GM11168 (cell line): ENCODE results near the gene FARP1.

ENCODE experiments used
- in situ Hi-C: fragments of 300-500 bp; cut with MboI; formaldehyde crosslinking; loops from one replicate; pipeline ENCODE4 v1.12.0; 2022; ENCODE audit warnings: low sequenced_read_pairs; ENCODE audit not compliant: unreplicated experiment

FARP1 gene

DNA sequence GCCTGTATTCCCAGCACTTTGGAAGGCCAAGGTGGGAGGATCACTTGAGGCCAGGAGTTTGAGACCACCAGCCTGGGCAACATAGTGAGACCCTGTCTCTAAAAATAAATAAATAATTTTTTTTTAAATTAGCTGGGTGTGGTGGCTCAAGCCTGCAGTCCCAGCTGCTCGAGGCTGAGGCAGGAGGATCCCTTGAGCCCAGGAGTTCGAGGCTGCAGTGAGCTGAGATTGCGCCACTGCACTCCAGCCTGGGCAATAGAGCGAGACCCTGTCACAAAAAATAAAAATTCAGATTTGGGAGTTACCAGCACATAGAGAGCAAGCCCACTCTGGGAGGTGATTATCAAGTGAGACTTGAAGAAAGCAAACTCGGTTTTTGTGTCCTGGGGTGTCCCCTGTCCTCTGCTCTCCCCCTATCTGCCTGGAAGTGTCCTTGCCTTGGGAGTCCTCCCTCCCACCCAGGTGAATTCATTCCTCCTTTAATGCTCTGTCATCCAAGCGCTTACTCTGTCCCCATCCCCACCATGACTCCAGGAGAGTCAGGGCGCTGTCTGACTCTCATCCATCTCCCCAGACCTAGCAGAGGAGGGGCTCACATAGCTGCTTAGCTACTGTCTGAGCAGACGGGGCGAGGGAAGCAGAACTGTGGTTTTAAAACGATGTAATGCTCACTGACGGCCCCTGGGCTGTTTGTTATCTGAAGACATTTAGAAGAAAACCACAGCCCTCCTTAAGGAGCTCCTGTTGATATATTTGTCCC is 287.3 kb downstream of the FARP1 start:
- in situ Hi-C loops = no loop called here

DNA sequence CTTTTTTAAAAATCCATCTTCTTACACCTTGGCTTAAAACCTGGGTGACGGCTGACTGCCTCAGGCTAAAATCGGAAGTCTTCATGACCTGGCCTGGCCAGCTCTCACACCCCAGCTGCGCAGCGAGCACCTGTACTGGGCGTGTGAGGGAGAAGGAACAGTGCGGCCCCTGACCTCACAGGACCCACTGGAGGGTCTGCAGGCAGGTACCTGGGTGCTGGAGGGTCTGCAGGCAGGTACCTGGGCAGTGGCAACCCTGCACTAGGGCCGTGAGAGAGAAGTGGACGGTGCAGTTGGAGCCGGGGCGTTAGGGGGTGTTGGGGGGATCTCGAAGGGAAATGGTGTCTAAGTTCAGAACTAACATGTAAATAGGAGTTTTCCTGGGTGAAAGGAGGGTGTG is 289.7 kb downstream of the FARP1 start:
- in situ Hi-C loops = no loop called here

DNA sequence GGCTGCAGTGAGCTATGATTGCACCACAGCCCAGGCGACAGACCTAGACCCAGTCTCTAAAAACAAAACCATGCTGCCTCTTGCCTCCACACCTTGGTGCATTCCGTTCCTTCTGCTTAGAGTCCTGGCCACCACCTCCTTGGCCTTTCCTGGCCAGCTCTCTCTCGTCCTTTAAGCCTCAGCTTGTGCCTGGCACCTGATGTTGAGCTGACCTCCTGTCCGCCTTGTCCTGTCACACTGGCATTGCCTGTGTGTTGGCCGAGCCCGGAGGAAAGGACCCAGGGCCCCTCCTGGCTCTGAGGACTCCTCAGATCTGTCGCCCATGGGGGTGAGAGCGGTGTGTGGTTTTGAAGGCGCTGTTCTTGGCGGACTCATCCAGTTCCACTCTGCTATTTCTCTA is 290.8 kb downstream of the FARP1 start:
- in situ Hi-C loops = no loop called here

DNA sequence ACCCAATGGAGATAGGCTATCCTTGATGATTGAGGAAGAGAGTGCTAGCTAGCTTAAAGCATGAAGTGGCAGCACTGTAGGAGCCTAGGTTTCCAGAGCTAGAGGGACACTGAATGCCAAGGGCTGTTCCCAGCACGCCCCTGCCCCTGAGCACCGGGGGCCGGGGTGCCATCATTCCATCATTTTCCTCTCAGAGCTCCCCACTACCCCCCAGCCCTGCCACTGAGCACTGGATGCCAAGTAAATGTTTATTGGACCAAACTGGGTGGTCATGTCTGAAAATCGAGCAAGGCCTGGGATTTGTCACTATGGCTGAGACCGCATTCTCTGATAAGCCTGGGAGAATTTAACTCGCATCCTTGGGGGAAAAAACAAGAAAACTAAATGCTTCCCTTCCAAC is 291.2 kb downstream of the FARP1 start:
- in situ Hi-C loops = no loop called here

DNA sequence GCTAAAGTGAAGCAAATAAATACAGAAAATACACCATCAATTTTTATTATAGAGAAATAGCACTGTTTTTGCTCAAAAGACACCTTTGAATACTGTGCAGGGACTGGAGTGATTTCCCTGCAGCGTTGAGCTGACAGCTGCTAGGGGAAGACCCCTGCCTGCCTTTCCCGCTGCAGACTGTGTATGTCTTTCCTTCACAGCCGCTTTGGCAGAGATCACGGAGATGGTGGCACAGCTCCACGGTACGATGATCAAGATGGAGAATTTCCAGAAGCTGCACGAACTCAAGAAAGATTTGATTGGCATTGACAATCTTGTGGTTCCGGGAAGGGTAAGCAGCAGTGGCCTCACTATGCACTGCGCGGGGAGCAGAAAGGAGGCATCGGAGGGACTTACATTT is 292.5 kb downstream of the FARP1 start:
- in situ Hi-C loops = no loop called here

DNA sequence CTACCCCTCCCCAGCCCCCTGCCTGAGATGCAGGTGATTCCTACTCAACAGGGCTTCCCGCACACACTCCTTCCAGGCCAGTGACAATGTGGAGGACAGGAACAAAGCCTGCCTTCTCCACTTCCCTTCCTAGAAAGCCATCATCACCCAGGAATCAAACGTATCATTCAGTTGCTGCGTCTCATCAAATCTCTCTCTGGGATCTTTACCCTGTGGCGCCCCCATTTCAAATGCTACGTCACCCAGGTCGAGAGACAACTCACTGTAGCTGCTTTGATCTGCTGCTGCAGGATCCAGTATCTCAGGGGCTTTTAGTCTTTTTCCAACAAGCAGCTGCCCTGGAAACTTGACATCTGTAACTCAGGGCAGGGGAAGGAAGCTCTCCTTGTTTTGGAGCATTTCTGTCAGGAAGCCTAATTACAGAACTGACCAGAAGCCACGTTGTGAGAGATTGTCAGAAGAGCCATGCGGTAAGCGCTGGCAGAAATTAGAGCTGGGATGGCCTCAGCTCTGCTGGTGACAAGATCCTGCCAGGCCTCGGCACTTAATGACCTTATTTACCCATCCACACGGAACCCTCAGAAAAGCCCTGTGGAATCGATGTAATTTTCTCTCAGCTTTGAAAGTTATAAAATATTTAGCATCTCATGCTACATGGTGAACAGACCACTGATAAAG is 293.5 kb downstream of the FARP1 start:
- in situ Hi-C loops = no loop called here

DNA sequence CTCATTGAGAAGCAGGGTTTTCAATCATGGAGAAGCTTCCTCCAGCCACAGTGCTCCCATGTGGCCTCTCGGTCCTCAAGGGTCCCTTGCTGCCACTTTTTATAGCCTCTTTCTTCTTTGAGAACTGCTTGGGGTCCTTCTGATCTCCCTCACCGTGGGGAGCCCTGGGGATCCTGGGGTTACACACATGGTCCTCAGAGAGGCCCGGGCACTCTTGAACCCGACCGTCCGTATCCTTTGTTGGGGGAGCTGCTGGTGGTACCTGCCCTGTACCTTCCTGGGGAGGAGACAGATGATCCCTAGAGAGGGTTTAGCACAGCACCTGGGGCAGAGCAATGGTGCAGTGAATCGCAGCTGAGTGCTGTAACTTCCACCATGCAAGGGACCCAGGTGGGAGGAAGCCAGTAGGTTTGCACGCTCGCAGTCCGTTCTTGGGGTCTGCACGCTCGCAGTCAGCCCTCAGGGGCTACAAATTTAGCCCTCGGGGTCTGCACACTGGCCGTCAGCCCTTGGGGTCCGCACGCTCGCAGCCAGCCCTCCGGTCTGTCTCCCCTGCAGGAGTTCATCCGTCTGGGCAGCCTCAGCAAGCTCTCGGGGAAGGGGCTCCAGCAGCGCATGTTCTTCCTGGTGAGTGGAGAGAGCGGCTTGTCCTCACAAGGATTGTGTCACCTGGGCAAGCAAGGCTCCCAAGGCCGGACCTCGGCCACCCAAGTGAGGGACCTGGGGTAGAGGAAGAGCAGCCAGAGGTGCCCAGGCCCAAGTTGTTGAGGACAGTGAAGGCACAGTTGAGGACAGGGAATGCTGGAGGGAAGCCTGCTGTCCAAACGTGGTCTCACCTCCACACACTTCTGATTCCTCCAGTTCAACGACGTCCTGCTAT is 295.6 kb downstream of the FARP1 start:
- in situ Hi-C loops = no loop called here

DNA sequence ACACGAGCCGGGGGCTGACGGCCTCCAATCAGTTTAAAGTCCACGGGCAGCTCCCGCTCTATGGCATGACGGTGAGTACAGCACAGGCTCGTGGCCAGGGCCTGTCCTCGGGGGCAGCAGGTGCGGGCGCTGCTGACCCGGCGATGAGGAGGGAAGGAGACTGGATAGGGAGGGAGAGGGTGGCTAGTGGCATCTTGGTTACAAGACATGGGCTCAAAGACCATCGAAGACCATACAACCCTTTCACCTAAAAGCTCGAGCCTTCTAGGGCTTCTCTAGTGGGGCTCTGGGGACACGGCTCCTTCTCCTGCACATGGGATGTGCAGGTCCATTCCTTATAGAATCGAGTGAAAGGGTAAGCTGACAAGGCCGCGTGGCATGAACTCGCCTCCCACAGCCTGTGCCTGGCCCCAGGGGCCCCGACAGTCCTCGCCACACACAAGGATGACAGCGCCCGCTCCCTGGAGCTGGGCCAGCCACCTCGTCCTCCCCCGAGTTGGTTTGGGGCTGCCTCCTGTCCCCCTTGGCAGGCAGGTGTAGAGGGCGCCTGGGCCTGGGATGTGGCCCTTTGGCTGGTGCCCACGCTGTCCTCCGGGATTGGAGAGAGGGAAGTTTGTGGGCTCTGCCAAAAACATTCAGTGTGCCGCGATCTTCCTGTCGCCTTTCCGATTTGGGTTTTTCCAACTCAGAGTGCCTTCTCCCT is 296.4 kb downstream of the FARP1 start:
- in situ Hi-C loops = no loop called here

DNA sequence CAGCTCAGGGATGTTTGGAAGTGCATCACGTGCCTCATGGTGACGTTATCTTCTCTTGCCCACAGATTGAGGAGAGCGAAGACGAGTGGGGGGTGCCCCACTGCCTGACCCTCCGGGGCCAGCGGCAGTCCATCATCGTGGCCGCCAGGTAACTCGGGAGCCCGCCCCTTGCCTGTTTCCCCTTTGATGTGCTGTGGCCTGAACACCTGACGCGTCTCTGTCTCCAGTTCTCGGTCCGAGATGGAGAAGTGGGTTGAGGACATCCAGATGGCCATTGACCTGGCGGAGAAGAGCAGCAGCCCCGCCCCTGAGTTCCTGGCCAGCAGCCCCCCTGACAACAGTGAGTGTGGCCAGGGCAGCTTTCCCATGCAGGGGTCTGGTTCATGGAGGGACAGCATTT is 297.0 kb downstream of the FARP1 start:
- in situ Hi-C loops = no loop called here

DNA sequence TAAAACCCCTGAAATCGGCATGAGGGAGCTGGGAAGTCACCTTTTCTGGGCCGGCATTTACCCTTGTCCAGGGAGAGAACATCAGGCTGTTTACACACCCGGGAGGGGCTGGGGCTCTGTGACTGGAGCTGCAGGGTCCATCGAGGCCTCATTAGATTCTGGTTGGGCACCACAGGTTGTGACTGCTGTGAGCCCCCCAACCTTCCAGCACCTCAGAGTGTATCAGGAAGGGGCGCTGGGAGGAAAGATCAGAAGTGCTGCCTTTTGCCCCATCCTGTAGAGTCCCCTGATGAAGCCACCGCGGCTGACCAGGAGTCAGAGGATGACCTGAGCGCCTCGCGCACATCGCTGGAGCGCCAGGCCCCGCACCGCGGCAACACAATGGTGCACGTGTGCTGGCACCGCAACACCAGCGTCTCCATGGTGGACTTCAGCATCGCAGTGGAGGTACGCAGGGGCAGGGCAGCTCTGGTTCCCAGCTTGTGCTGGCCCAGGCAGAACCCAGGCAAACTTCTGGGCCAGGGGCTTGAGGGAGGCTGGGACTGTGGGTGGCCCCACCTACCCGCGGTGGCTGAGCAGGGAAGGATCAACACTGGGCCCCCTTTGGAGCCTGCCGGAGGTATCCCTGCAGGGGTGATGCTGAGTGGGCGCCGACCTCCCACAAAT is 297.6 kb downstream of the FARP1 start:
- in situ Hi-C loops = no loop called here

DNA sequence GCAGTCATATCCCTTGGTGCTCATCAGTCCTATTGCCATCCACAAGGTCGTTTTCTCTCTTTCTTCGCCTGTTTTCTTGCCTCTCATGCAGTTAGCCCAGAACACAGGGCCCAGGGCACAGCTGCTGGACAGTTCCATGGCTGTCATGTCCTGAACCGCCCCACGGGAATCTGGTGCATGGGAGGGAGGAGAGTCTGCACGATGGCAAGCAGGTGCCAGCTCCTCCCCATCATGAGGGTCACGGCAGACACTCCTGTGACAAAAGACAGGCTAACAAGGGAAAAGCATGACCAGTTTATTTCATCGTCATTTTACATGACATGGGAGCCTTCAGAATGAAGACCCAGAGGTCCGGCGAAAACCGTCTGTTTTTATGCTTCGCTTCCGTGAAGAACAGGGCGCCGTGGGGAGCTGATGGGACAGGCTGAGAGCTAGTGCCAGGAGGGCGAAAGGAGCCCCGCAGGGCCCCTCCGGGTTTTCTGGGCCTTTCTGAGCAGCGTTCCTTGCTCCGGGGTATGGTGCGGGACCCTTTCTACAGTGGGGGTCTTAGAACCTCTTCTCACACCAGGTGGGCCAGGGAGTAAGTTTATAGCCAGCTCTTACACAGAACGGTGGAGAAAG is 298.3 kb downstream of the FARP1 start:
- in situ Hi-C loops = no loop called here

DNA sequence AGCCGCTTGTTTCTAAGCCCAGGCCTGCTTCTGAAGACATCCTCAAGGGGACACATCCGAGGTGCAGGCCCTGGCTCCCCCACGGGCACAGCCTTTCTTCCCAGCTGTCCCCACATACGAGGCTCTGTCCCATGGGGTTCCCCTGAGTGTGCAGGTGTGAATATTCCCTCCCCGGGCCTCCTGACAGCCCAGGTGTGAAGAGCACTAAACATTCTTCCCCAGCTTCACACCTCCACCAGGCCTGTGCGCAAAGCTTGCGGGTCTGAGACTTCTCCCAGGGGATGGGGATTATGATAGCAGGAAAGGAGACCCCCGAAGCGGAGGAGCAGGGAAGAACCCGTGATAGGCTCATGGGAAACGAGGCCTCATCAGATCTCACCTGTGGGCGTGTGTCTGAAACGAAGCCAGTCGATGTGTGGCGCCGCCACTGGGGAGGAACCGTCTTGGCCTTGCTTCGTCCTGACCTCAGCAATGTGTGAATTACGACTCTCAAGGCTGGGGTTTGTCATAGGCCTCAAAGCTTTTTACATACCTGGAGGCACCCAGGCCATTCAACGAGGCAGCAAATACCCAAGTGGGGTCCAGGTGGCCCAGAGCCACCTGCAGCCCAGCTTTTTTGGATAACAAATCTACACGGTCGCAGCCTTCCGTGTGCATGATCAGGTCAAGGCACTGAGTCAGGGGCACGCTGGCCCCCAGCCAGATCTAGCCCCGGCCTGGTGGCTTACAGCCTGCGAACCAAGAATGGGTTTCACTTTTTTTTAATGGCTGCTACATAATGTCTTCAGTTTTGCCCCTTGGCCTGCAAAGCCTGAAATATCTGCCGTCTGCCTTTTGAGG is 299.7 kb downstream of the FARP1 start:
- in situ Hi-C loops = no loop called here

DNA sequence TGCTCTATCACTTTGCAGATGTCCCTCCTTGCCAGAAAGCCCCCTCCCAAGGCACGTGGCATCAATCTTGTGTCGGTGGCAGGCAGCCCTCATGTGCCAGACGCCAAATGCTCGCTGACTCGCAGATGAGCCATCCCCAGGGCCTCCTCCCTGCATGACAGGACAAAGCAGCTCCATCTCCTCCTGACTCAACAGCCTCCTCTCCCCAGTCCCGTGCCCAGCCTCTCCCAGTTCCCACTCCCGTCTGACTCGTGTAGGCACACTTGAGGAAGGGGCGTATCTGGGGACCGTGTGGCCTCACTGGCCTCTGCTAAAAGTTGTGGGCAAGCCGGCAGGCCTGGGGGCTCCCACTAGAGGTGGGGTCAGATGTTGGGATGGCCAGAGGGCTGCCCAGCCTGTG is 300.4 kb downstream of the FARP1 start:
- in situ Hi-C loops = no loop called here

DNA sequence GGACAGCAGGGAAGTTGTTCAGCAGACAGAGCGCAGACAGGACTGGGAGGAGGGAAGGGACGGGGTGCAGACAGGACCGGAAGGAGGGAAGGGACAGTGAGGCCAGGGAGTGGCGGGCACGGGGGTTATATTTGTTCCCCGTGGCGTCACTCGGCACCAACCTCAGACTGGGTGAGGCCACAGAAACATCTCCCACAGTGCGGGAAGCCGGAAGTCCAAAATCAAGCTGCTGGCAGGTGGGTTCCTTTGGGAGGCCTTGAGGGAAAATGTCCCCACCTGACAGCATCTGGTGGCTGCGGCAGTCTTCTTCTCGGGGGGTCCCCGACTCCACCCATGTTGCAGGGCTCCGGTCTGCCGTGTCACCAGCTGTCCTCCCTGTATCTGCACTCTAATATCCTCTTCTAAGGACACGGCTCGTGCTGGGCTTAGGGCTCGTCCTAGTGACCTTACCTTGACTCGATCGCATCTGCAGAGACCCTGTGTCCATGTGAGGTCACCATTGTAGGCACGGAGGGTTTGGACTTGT is 301.0 kb downstream of the FARP1 start:
- in situ Hi-C loops = no loop called here

DNA sequence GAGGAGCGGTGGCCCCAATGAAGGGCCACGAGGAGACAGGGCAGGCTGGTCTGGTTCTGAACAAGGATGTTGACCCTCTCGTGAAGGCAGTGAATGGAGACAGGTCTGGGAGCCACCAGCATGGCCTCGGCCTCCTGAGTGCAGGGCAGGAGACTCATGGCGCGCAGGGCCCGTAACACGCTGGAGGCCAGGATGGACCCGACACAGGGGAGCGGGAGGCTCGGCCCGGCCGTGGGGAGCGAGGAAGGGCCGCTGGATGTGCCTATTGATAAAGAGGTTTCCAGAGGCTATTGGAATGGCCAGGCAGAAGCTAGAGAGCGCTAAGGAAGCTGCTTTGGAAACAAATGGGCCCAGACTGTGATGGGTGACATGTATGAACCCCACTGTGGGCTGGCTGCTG is 301.5 kb downstream of the FARP1 start:
- in situ Hi-C loops = no loop called here

DNA sequence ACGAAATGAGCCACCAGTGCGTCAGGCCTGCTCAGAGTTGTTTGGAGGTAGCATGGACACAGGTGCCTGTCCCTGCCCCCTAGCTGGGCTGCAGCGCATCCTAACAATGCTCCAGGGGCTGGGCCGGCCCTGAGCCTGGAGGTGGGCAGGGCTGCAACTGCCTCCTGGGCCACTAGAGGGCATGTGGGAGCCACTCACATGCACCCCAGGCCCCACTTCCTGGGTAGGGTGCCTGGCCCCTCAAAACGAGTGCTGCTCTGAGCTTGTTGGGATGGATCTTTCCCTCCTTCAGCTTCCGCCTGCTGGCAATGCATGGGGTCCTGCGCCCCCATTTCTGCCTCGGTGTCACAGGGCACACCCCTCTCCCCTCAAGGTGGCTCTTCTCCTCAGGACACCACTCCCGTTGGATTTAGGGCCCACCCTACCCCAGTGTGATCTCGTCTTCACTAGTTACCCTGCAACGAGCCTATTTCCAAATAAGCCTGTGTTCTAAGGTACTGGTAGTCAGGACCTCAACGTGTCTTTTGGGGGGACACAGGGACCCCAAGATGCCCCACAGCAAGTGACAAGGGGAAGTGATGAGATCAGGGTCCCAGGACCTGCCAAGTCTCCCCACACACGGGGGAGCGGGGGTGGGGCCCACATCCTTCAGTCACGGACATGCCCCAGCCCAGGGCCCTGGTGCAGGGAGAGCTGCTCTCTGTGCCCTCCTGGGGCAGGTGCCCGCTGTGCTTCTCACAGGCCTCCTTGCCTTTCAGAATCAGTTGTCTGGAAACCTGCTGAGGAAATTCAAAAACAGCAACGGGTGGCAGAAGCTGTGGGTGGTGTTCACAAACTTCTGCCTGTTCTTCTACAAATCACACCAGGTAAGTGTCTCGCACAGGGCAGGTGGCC is 302.7 kb downstream of the FARP1 start:
- in situ Hi-C loops = loop anchor here (5.0 kb wide), 1 partner anchor 212 kb away; no protein-coding TSS in a partner anchor

DNA sequence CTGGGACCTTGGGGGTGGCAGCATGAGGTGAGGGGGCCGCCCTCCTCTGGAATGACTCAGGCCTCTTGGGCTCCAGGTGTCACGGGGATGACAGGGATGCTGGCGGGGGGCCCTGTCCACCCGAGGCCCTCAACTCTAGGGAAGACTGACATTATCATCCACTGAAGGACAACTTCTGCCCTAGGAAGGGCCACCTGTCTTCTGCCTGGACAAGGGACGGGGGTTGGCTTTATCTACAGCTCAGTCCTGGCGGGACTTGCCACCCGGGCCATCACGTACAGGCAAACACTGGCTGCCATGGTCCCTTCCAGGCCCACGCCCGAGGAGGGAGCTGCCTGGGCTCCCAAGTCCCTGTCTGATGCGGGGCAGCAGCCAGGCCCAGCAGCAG is 303.3 kb downstream of the FARP1 start:
- in situ Hi-C loops = loop anchor here (5.0 kb wide), 1 partner anchor 211 kb away; no protein-coding TSS in a partner anchor
